ENCODE results near the gene POLD3. TPM values are rescaled to one million over a fixed set of nuclear protein-coding genes. Genes with fewer than 3 reads are reported as not detected.

Gene POLD3
- polyA plus RNA-seq, 1 donor from 2014 or later = 16.8 TPM

GRCh38 chr11:74605403-74605802, 13.0 kb downstream of the POLD3 start:
- no peak overlapping the region for H3K4me2 ChIP-seq (ENCODE audit: low read length)
- no peaks in the 10 kb centered on the region for H3F3A ChIP-seq (ENCODE audit: insufficient read depth, low read length, poor library complexity, severe bottlenecking)
- H3K9me2 ChIP-seq (ENCODE audit: insufficient read depth, low read length) = no peaks in the 10 kb centered on the region
- no peaks in the 10 kb centered on the region for H4K20me1 ChIP-seq (ENCODE audit: insufficient read depth)
- no peak overlapping the region for H2AFZ ChIP-seq (ENCODE audit: low read depth, low read length)
- H3K36me3 ChIP-seq (ENCODE audit: insufficient read depth, low read length) = no peaks in the 10 kb centered on the region
- no peak overlapping the region for H3K27ac ChIP-seq (ENCODE audit: low read length)
- H3K9me3 ChIP-seq (ENCODE audit: low read length) = no peaks in the 10 kb centered on the region
- H3K79me2 ChIP-seq (replicated peaks; ENCODE audit: insufficient read depth, low read length) = no peaks in the 10 kb centered on the region
- H3K4me3 ChIP-seq (ENCODE audit: low read length) = no peak overlapping the region
- H3K9ac ChIP-seq (ENCODE audit: low read length) = no peak overlapping the region
- no peaks in the 10 kb centered on the region for H3K27me3 ChIP-seq (ENCODE audit: insufficient read depth, low read depth, low read length)
- no peak for TF ChIP-seq EP300 (conservative IDR thresholded peaks at IDR 0.05; ENCODE audit: poor library complexity, severe bottlenecking)
- TF ChIP-seq CTCF (IDR thresholded peaks at IDR 0.05; ENCODE audit: poor library complexity, severe bottlenecking) = no peak
- TF ChIP-seq REST (IDR thresholded peaks at IDR 0.05; ENCODE audit: borderline replicate concordance) = no peak
- TF ChIP-seq EZH2 (IDR thresholded peaks at IDR 0.05; ENCODE audit: borderline replicate concordance, insufficient read depth, low read length, poor library complexity, severe bottlenecking) = no peak
- TF ChIP-seq MXI1 (conservative IDR thresholded peaks at IDR 0.05; ENCODE audit: poor library complexity, severe bottlenecking) = no peak
- no peak for TF ChIP-seq RAD21 (conservative IDR thresholded peaks at IDR 0.05)
- TF ChIP-seq SMC3 (conservative IDR thresholded peaks at IDR 0.05; ENCODE audit: poor library complexity) = no peak
- no peak for TF ChIP-seq TAF1 (IDR thresholded peaks at IDR 0.05; ENCODE audit: low read depth)
- no peak for TF ChIP-seq POLR2AphosphoS5 (IDR thresholded peaks at IDR 0.05)

- H3K36me3 ChIP-seq (ENCODE audit: insufficient read depth, low read length) = no peaks in the 10 kb centered on the region
- no peaks in the 10 kb centered on the region for H3K9me2 ChIP-seq (ENCODE audit: insufficient read depth, low read length)
- H3K4me2 ChIP-seq (ENCODE audit: low read length) = no peak overlapping the region
- H4K20me1 ChIP-seq (ENCODE audit: insufficient read depth) = no peaks in the 10 kb centered on the region
- H3K4me3 ChIP-seq (ENCODE audit: low read length) = no peak overlapping the region
- H3K9ac ChIP-seq (ENCODE audit: low read length) = no peak overlapping the region
- no peaks in the 10 kb centered on the region for H3K79me2 ChIP-seq (replicated peaks; ENCODE audit: insufficient read depth, low read length)
- no peak overlapping the region for H2AFZ ChIP-seq (ENCODE audit: low read depth, low read length)
- no peak overlapping the region for H3K27ac ChIP-seq (ENCODE audit: low read length)
- H3K9me3 ChIP-seq (ENCODE audit: low read length) = no peaks in the 10 kb centered on the region
- no peaks in the 10 kb centered on the region for H3F3A ChIP-seq (ENCODE audit: insufficient read depth, low read length, poor library complexity, severe bottlenecking)
- no peaks in the 10 kb centered on the region for H3K27me3 ChIP-seq (ENCODE audit: insufficient read depth, low read depth, low read length)
- TF ChIP-seq MXI1 (conservative IDR thresholded peaks at IDR 0.05; ENCODE audit: poor library complexity, severe bottlenecking) (no peak), EP300 (conservative IDR thresholded peaks at IDR 0.05; ENCODE audit: poor library complexity, severe bottlenecking) (no peak), CTCF (IDR thresholded peaks at IDR 0.05; ENCODE audit: poor library complexity, severe bottlenecking) (no peak), REST (IDR thresholded peaks at IDR 0.05; ENCODE audit: borderline replicate concordance) (no peak), SMC3 (conservative IDR thresholded peaks at IDR 0.05; ENCODE audit: poor library complexity) (no peak), RAD21 (conservative IDR thresholded peaks at IDR 0.05) (no peak), TAF1 (IDR thresholded peaks at IDR 0.05; ENCODE audit: low read depth) (no peak), EZH2 (IDR thresholded peaks at IDR 0.05; ENCODE audit: borderline replicate concordance, insufficient read depth, low read length, poor library complexity, severe bottlenecking) (no peak), POLR2AphosphoS5 (IDR thresholded peaks at IDR 0.05) (no peak)
Observed at GRCh38 chr11:74608431-74608830, 16.0 kb downstream of the POLD3 start.
